Liver (tissue), 9 donors: ENCODE data around the gene PIGN. TPM values are rescaled to one million over a fixed set of nuclear protein-coding genes. Genes with fewer than 3 reads are reported as not detected.

ENCODE experiments used
- DNase-seq: peaks from one replicate; pipeline ENCODE4 v3.0.0-alpha.2; 2017; ENCODE audit warnings: low spot score
- H3K27ac ChIP-seq, 2 donors: one replicate each; pipeline ENCODE4 v1.7.0; 2013; ENCODE audit warnings: inconsistent platforms in 2 of 2, low read length in 2 of 2, control low read depth in 1 of 2, low read depth in 1 of 2, mild to moderate bottlenecking in 1 of 2
- H3K27me3 ChIP-seq, 4 donors: one replicate each; pipeline versions ENCODE4 v1.6.1 to v1.7.0; 2013; ENCODE audit warnings: low read length in 3 of 4, inconsistent platforms in 1 of 4, mild to moderate bottlenecking in 1 of 4, moderate library complexity in 1 of 4; ENCODE audit not compliant: control insufficient read depth in 4 of 4, insufficient read depth in 4 of 4
- H3K36me3 ChIP-seq, 4 donors: one replicate each; pipeline versions ENCODE4 v1.6.1 to v1.7.0; 2013; ENCODE audit warnings: low read length in 3 of 4, mild to moderate bottlenecking in 3 of 4, low read depth in 1 of 4, moderate library complexity in 1 of 4; ENCODE audit not compliant: control insufficient read depth in 4 of 4, insufficient read depth in 3 of 4
- H3K4me1 ChIP-seq, 4 donors: one replicate each; pipeline versions ENCODE4 v1.6.1 to v1.7.0; 2013; ENCODE audit warnings: low read length in 3 of 4, mild to moderate bottlenecking in 3 of 4, moderate library complexity in 1 of 4; ENCODE audit not compliant: control insufficient read depth in 4 of 4, insufficient read depth in 4 of 4
- H3K4me3 ChIP-seq, 3 donors: one replicate each; pipeline versions ENCODE4 v1.6.1 to v1.7.0; 2013; ENCODE audit warnings: low read length in 3 of 3, control low read depth in 1 of 3, low read depth in 1 of 3, mild to moderate bottlenecking in 1 of 3
- H3K9ac ChIP-seq, 2 donors: one replicate each; pipeline ENCODE4 v1.7.0; 2013; ENCODE audit warnings: low read length in 2 of 2, mild to moderate bottlenecking in 2 of 2, moderate library complexity in 2 of 2, control low read depth in 1 of 2, low read depth in 1 of 2
- H3K9me3 ChIP-seq, 4 donors: one replicate each; pipeline versions ENCODE4 v1.6.1 to v1.7.0; 2013; ENCODE audit warnings: low read length in 3 of 4; ENCODE audit not compliant: control insufficient read depth in 4 of 4
- EGR1 ChIP-seq, 2 donors: IDR thresholded peaks; 2 replicates each; pipeline ENCODE4 v1.6.1; 2016 to 2018; ENCODE audit warnings: antibody characterized with exemption in 2 of 2, low read depth in 2 of 2
- FOXA1 ChIP-seq: IDR thresholded peaks from 2 replicates; pipeline ENCODE4 v1.6.1; 2016; ENCODE audit warnings: antibody characterized with exemption
- FOXA2 ChIP-seq: IDR thresholded peaks from 2 replicates; pipeline ENCODE4 v1.6.1; 2016; ENCODE audit warnings: antibody characterized with exemption
- GABPA ChIP-seq, 2 donors: IDR thresholded peaks in 1 of 2; conservative IDR thresholded peaks in 1 of 2; 2 replicates each; pipeline ENCODE4 v1.6.1; 2016; ENCODE audit warnings: antibody characterized with exemption in 2 of 2, mild to moderate bottlenecking in 1 of 2, moderate library complexity in 1 of 2
- HNF4A ChIP-seq, 2 donors: conservative IDR thresholded peaks; 2 replicates each; pipeline ENCODE4 v1.6.1; 2016; ENCODE audit warnings: antibody characterized with exemption in 2 of 2, mild to moderate bottlenecking in 2 of 2
- MAX ChIP-seq: IDR thresholded peaks from 2 replicates; pipeline ENCODE4 v1.6.1; 2016; ENCODE audit warnings: antibody characterized with exemption
- NR2F2 ChIP-seq: IDR thresholded peaks from 2 replicates; pipeline ENCODE4 v1.6.1; 2016; ENCODE audit warnings: antibody characterized with exemption
- RAD21 ChIP-seq, 2 donors: IDR thresholded peaks; 2 replicates each; pipeline ENCODE4 v1.6.1; 2016; ENCODE audit warnings: antibody characterized with exemption in 2 of 2, mild to moderate bottlenecking in 2 of 2
- RXRA ChIP-seq, 2 donors: IDR thresholded peaks; 2 replicates each; pipeline ENCODE4 v1.6.1; 2017 to 2018; ENCODE audit warnings: antibody characterized with exemption in 2 of 2, mild to moderate bottlenecking in 1 of 2
- SP1 ChIP-seq: IDR thresholded peaks from 2 replicates; pipeline ENCODE4 v1.6.1; 2018; ENCODE audit warnings: antibody characterized with exemption, mild to moderate bottlenecking
- TAF1 ChIP-seq: conservative IDR thresholded peaks from 2 replicates; pipeline ENCODE4 v1.6.1; 2016; ENCODE audit warnings: antibody characterized with exemption, mild to moderate bottlenecking
- YY1 ChIP-seq: IDR thresholded peaks from 2 replicates; pipeline ENCODE4 v1.6.1; 2016; ENCODE audit warnings: antibody characterized with exemption, mild to moderate bottlenecking
- ZBTB33 ChIP-seq: IDR thresholded peaks from 2 replicates; pipeline ENCODE4 v1.6.1; 2016; ENCODE audit warnings: antibody characterized with exemption
- WGBS: extraction: QIAGEN DNeasy Blood & Tissue Kit; methylation state at CpG from one replicate; pipeline ENCODE4 v1.1.7; 2013; 5-methylcytosine and 5-hydroxymethylcytosine counted together
- polyA plus RNA-seq, 2 donors: library from polyadenylated mRNA; stranded (reverse) in 1 of 2; unstranded in 1 of 2; fragments of 200-250 nt in 1 of 2; fragments of >200 nt in 1 of 2; fragmentation: Nextera tagmentation in 1 of 2; extraction: Ambion mirVana in 1 of 2; gene quantifications; one replicate each; pipeline versions ENCODE4 v1.2.1 to v1.2.3, GENCODE V29; 2013 to 2015
- total RNA-seq, 2 donors: library from RNA; depleted of rRNA; stranded (reverse); fragments of >200 nt; gene quantifications; one replicate each; pipeline ENCODE4 v1.2.3, GENCODE V29; 2014
- TF ChIP-seq, protein P1 (sequence below): IDR thresholded peaks from 2 replicates; pipeline ENCODE4 v1.6.1; 2016; ENCODE audit warnings: antibody characterized with exemption
- TF ChIP-seq, protein P2 (sequence below): fragments of 150-350 bp; IDR thresholded peaks from 2 replicates; pipeline ENCODE4 v1.5.1; 2017; ENCODE audit warnings: improper control_type of control experiment, low read depth, low read length; ENCODE audit not compliant: missing input control
- donor health status: healthy.
- donor health status: healthy.
- donor health status: healthy.
- donor health status: healthy.
- donor health status: healthy.

Gene PIGN
- total and polyA plus RNA-seq, 4 donors: 5.1 to 20.6 (median 12.5) TPM

GRCh38 chr18:62125702-62126101 lies 61.2 kb downstream of the PIGN start:
- Histone ChIP-seq H3K36me3 (peaks cover 0 to 2% (median 0%) of the 10 kb centered on the region in 4 donors), H3K27ac (no peak overlapping the region), H3K9me3 (no peaks in the 10 kb centered on the region), H3K4me3 (no peak overlapping the region), H3K27me3 (no peaks in the 10 kb centered on the region), H3K4me1 (peaks cover 0 to 3% (median 0%) of the 10 kb centered on the region in 4 donors), H3K9ac (no peak overlapping the region)
- TF ChIP-seq FOXA1 (no peak), ZBTB33 (no peak), RXRA (IDR thresholded peaks at IDR 0.05) (no peak), HNF4A (conservative IDR thresholded peaks at IDR 0.05) (no peak), YY1 (no peak), TAF1 (no peak), GABPA (IDR thresholded peaks at IDR 0.05 in 1 of 2, conservative IDR thresholded peaks at IDR 0.05 in 1 of 2) (no peak), RAD21 (IDR thresholded peaks at IDR 0.05) (no peak), FOXA2 (no peak), NR2F2 (no peak), SP1 (no peak), EGR1 (IDR thresholded peaks at IDR 0.05; ENCODE audit: low read depth in 2 of 2) (no peak), MAX (no peak)
- TF ChIP-seq, protein P1, sequence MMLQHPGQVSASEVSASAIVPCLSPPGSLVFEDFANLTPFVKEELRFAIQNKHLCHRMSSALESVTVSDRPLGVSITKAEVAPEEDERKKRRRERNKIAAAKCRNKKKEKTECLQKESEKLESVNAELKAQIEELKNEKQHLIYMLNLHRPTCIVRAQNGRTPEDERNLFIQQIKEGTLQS: no peak
- TF ChIP-seq, protein P2, sequence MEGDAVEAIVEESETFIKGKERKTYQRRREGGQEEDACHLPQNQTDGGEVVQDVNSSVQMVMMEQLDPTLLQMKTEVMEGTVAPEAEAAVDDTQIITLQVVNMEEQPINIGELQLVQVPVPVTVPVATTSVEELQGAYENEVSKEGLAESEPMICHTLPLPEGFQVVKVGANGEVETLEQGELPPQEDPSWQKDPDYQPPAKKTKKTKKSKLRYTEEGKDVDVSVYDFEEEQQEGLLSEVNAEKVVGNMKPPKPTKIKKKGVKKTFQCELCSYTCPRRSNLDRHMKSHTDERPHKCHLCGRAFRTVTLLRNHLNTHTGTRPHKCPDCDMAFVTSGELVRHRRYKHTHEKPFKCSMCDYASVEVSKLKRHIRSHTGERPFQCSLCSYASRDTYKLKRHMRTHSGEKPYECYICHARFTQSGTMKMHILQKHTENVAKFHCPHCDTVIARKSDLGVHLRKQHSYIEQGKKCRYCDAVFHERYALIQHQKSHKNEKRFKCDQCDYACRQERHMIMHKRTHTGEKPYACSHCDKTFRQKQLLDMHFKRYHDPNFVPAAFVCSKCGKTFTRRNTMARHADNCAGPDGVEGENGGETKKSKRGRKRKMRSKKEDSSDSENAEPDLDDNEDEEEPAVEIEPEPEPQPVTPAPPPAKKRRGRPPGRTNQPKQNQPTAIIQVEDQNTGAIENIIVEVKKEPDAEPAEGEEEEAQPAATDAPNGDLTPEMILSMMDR: no peak
- DNase-seq: no peak
- 97% methylated on average over 2 of the region's 2 CpGs for WGBS

GRCh38 chr18:62122330-62122729 lies 64.5 kb downstream of the PIGN start:
- no peak for DNase-seq
- Histone ChIP-seq H3K4me1 (peaks cover 0 to 3% (median 0%) of the 10 kb centered on the region in 4 donors), H3K36me3 (no peaks in the 10 kb centered on the region), H3K4me3 (no peak overlapping the region), H3K27ac (no peak overlapping the region), H3K9ac (no peak overlapping the region), H3K27me3 (no peaks in the 10 kb centered on the region), H3K9me3 (no peaks in the 10 kb centered on the region)
- TF ChIP-seq YY1 (no peak), RXRA (IDR thresholded peaks at IDR 0.05) (no peak), FOXA1 (no peak), FOXA2 (no peak), GABPA (IDR thresholded peaks at IDR 0.05 in 1 of 2, conservative IDR thresholded peaks at IDR 0.05 in 1 of 2) (no peak)
- TF ChIP-seq, protein P2: no peak
- 31% methylated on average over 1 of the region's 1 CpG for WGBS
